Uterus (tissue), 4 donors: Measurements from ENCODE around the gene OASL. TPM values are rescaled to one million over a fixed set of nuclear protein-coding genes. Genes with fewer than 3 reads are reported as not detected.

Experiments used
- DNase-seq, 2 donors: peaks; one replicate each; pipeline ENCODE4 v3.0.0-alpha.2; 2019 to 2020
- H3K27ac ChIP-seq, 2 donors: fragments of 200-600 bp; sonication (generic); 1 replicate in 1 of 2; 2 replicates in 1 of 2; pipeline ENCODE4 v1.5.1; 2016 to 2018
- H3K27me3 ChIP-seq, 2 donors: fragments of 200-600 bp; sonication (generic); one replicate each; pipeline ENCODE4 v1.5.1; 2018 to 2019; ENCODE audit warnings: control low read depth in 1 of 2
- H3K36me3 ChIP-seq, 2 donors: fragments of 200-600 bp; sonication (generic); one replicate each; pipeline ENCODE4 v1.5.1; 2019; ENCODE audit warnings: control low read depth in 1 of 2
- H3K4me1 ChIP-seq, 2 donors: fragments of 200-600 bp; sonication (generic); one replicate each; pipeline ENCODE4 v1.5.1; 2018 to 2019; ENCODE audit warnings: control low read depth in 1 of 2
- H3K4me3 ChIP-seq, 2 donors: fragments of 200-600 bp; sonication (generic); 1 replicate in 1 of 2; 2 replicates in 1 of 2; pipeline ENCODE4 v1.5.1; 2018 to 2019; ENCODE audit warnings: mild to moderate bottlenecking in 1 of 2
- H3K9me3 ChIP-seq, 2 donors: fragments of 200-600 bp; sonication (generic); one replicate each; pipeline ENCODE4 v1.5.1; 2019; ENCODE audit warnings: control low read depth in 1 of 2
- POLR2A ChIP-seq, 2 donors: fragments of 450-650 bp; IDR thresholded peaks; one replicate each; pipeline ENCODE4 v1.6.1; 2016; ENCODE audit warnings: antibody characterized with exemption in 2 of 2, mild to moderate bottlenecking in 1 of 2, moderate library complexity in 1 of 2
- intact Hi-C: fragments of 100-400 bp; cut with DNase I; formaldehyde crosslinking; loops from one replicate; pipeline ENCODE4 v1.15.1; 2023; ENCODE audit warnings: low total_unique reads
- total RNA-seq, 4 donors: library from RNA; depleted of rRNA in 3 of 4; stranded (reverse); fragments of >200 nt in 3 of 4; gene quantifications; one replicate each; pipeline versions ENCODE4 v1.1.0 to v1.2.4, GENCODE V29; 2014 to 2023
- TF ChIP-seq, protein P1 (sequence below), 4 experiments: fragments of 200-600 bp in 2 of 4; fragments of 450-650 bp in 2 of 4; sonication (generic) in 2 of 4; IDR thresholded peaks; one replicate each; pipeline ENCODE4 v1.5.1; 2016 to 2019; ENCODE audit warnings: antibody characterized with exemption in 4 of 4, mild to moderate bottlenecking in 2 of 4, moderate library complexity in 1 of 4
- donor health status: DM: yes; HTN: yes; CAD: no.

OASL gene
- total RNA-seq, 4 donors from 2014 or later, result 0.35 to 0.82 TPM; not detected in 2

DNA sequence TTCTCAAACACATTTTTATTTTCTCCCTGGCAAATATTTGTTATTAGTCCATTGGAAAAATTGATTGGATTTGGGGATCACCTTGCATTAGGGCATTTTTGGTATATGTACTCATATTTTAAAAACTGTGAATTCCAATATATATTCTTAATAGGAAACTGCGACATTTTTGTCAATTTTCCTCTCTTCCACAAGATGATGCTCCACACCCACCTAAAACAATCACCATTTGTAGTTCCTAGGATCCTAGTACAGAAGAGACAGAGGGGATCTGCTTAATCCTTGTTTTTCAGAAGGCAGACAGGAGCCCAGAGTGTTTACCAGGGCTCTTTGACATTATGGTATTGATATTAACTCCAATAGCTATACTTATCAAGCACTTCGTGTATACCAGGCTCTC lies 22.8 kb upstream of the OASL start:
- TF ChIP-seq, protein P1, sequence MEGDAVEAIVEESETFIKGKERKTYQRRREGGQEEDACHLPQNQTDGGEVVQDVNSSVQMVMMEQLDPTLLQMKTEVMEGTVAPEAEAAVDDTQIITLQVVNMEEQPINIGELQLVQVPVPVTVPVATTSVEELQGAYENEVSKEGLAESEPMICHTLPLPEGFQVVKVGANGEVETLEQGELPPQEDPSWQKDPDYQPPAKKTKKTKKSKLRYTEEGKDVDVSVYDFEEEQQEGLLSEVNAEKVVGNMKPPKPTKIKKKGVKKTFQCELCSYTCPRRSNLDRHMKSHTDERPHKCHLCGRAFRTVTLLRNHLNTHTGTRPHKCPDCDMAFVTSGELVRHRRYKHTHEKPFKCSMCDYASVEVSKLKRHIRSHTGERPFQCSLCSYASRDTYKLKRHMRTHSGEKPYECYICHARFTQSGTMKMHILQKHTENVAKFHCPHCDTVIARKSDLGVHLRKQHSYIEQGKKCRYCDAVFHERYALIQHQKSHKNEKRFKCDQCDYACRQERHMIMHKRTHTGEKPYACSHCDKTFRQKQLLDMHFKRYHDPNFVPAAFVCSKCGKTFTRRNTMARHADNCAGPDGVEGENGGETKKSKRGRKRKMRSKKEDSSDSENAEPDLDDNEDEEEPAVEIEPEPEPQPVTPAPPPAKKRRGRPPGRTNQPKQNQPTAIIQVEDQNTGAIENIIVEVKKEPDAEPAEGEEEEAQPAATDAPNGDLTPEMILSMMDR (IDR thresholded peaks at IDR 0.05), result peak in 2 of 4 experiments; percentile 2 to 23
- TF ChIP-seq POLR2A (IDR thresholded peaks at IDR 0.05), result no peak
- Histone ChIP-seq H3K36me3 (no peaks in the 10 kb centered on the region), H3K4me3 (no peak overlapping the region), H3K27me3 (no peaks in the 10 kb centered on the region), H3K4me1 (no peaks in the 10 kb centered on the region), H3K27ac (no peak overlapping the region), H3K9me3 (no peaks in the 10 kb centered on the region)
- intact Hi-C loops, result no loop called here
- DNase-seq, result no peak

DNA sequence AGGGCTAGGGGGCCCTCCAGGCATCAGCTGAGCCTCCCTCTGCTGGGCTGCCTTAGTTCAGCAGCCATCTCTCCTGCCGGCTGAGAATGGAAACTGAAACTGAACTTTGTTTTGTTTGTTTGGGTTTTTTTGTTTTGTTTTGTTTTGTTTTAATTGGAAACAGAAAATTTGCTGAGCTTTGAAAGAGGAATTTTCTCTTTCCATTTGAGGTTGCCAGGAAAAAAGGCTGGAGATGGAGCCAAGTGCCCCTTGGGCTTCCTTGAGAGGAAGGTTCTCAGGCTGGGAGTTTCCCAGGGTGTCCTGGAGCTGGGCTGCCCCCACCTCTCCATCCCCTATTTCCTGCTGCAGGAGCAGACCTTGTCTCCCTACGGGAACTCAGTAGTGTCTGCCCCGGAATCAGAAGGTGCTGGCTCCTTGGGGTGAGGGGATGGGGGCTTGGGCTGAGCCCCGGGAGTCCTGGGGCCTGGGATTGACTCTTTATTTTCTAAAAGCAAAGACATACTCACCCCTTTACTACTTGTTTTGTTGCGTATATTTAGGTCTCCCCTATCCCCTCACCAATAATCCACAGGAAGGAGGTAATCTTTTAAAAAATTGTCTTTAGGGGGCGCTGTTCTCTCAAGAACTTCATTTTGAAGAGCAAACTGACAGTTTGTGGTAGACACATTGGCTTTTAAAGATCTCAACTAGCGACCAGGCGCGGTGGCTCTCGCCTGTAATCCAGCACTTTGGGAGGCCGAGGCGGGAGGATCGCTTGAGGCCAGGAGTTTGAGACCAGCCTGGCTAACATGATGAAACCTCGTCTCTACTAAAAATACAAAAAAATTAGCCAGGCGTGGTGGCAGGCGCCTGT lies 21.3 kb upstream of the OASL start:
- no peaks in the 10 kb centered on the region for H3K27me3 ChIP-seq
- H3K4me1 ChIP-seq, result no peaks in the 10 kb centered on the region
- H3K9me3 ChIP-seq, result no peaks in the 10 kb centered on the region
- DNase-seq, result no peak
- H3K27ac ChIP-seq, result peak overlapping the region; percentile 27 to 72
- intact Hi-C loops, result no loop called here
- H3K4me3 ChIP-seq, result peak overlapping the region in 1 of 2 donors; percentile 20
- H3K36me3 ChIP-seq, result no peaks in the 10 kb centered on the region
- TF ChIP-seq, protein P1 (IDR thresholded peaks at IDR 0.05), result peak in 3 of 4 experiments; percentile 29 to 52 (median 34)
- TF ChIP-seq POLR2A (IDR thresholded peaks at IDR 0.05), result no peak

DNA sequence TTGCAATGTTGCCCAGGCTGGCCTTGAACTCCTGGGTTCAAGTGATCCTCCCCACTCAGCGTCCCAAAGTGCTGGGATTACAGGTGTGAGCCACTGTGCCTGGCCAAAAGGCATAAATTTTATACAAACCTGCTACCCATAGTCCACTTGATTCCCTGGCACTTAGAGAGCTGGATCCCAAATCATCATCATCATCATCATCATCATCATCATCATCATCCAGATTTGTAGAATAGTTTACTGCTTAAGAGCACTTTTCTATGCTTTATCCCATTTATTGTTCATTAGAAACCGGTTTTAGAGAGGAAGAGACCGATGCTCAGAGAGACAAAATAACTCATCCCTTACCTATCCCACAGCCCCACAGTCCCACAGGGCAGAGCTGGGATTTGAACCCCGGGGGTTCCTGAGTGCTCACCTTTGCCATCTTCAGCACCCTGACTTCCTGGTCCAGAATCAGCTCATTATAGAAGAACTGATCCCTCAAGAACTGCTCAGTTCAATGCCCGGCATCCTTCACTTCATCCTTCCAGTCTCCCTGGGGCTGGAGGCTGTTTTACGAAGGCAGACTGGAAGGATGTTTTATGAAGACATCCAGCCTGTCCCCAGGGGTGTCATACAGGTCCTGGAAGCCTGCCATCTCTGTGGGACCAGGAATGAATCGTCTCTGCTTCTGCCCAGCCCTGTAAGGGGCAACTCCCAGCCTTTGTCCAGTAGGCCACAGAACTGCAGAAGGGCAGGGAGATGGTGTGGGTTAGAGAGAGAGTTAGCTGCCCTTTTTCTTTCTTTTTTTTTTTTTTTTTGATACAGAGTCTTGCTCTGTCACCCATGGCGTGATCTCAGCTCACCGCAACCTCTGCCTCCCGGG lies 20.2 kb upstream of the OASL start:
- Histone ChIP-seq H3K4me1 (no peaks in the 10 kb centered on the region), H3K9me3 (no peaks in the 10 kb centered on the region), H3K27me3 (no peaks in the 10 kb centered on the region), H3K27ac (peak overlapping the region in 1 of 2 donors; percentile 72), H3K36me3 (no peaks in the 10 kb centered on the region), H3K4me3 (no peak overlapping the region)
- TF ChIP-seq, protein P1 (IDR thresholded peaks at IDR 0.05), result no peak
- TF ChIP-seq POLR2A (IDR thresholded peaks at IDR 0.05), result no peak
- no peak for DNase-seq
- intact Hi-C loops, result no loop called here

DNA sequence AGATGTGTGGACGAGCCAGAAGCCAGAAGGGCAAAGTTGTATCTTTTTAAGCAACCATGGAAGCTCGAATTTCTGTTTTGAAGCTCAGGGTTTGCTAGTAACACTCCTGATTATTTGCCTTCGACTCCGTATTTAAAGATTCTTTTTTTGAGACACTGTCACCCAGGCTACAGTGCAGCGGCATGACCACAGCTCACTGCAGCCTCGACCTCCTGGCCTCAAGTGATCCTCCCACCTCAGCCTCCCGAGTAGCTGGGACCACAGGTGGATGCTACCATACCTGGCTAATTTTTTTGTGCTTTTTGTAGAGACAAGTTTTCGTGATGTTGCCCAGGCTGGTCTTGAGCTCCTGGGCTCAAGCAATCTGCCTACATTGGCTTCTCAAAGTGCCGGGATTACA lies 18.7 kb upstream of the OASL start:
- Histone ChIP-seq H3K27ac (no peak overlapping the region), H3K36me3 (no peaks in the 10 kb centered on the region), H3K4me3 (no peak overlapping the region), H3K4me1 (no peaks in the 10 kb centered on the region), H3K27me3 (no peaks in the 10 kb centered on the region), H3K9me3 (no peaks in the 10 kb centered on the region)
- intact Hi-C loops, result no loop called here
- TF ChIP-seq, protein P1 (IDR thresholded peaks at IDR 0.05), result no peak
- no peak for TF ChIP-seq POLR2A (IDR thresholded peaks at IDR 0.05)
- DNase-seq, result no peak

DNA sequence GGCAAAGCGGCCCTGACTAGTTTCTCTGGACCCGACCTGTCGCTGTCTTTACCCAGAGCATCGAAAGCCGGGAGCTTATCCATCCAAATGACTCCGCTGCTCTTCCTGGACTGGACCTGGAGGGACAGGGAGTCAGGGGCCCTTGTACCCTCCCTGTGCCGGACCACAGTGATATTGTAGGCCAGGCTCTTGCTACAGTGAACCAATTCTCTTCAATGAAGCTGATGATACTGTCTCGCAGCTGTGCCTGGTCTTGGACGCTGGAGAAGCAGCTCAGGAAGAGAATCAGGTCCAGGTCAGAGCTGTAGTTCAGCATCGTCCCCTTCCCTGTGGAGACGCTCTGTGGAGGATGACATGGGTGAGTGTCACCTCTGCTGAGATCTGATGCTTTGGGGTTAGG lies 14.7 kb upstream of the OASL start:
- H3K9me3 ChIP-seq, result no peaks in the 10 kb centered on the region
- no peaks in the 10 kb centered on the region for H3K4me1 ChIP-seq
- DNase-seq, result no peak
- no peak overlapping the region for H3K4me3 ChIP-seq
- H3K36me3 ChIP-seq, result no peaks in the 10 kb centered on the region
- TF ChIP-seq POLR2A (IDR thresholded peaks at IDR 0.05), result no peak
- TF ChIP-seq, protein P1 (IDR thresholded peaks at IDR 0.05), result no peak
- no peak overlapping the region for H3K27ac ChIP-seq
- intact Hi-C loops, result no loop called here
- no peaks in the 10 kb centered on the region for H3K27me3 ChIP-seq
